Measurements from ENCODE around the gene KRT75. TPM values are rescaled to one million over a fixed set of nuclear protein-coding genes. Genes with fewer than 3 reads are reported as not detected.

Gene KRT75
- total and polyA plus RNA-seq, 8 donors = not detected

GRCh38 chr12:52469853-52470252 lies 35.7 kb upstream of the KRT75 start:
- H3K27ac ChIP-seq = no peak overlapping the region
- intact Hi-C loops (cut with DNase I; ENCODE audit: low total_unique reads) = no loop called here
- H3K36me3 ChIP-seq = no peaks in the 10 kb centered on the region
- H3K4me1 ChIP-seq = no peaks in the 10 kb centered on the region
- DNase-seq = no peak
- H3K4me3 ChIP-seq = no peak overlapping the region
- WGBS, 5 donors = 70 to 90% (median 81%) methylated on average over 4 of the region's 4 CpGs
- no peaks in the 10 kb centered on the region for H3K27me3 ChIP-seq
- no peaks in the 10 kb centered on the region for H3K9me3 ChIP-seq
- no peak for TF ChIP-seq EP300 (IDR thresholded peaks at IDR 0.05)
- no peak for TF ChIP-seq CTCF (IDR thresholded peaks at IDR 0.05)
- no peak for TF ChIP-seq POLR2AphosphoS5 (IDR thresholded peaks at IDR 0.05)
- TF ChIP-seq POLR2A (IDR thresholded peaks at IDR 0.05) = no peak

GRCh38 chr12:52464897-52465296 lies 30.7 kb upstream of the KRT75 start:
- intact Hi-C loops (cut with DNase I; ENCODE audit: low total_unique reads) = no loop called here
- Histone ChIP-seq H3K27ac (no peak overlapping the region), H3K36me3 (no peaks in the 10 kb centered on the region), H3K27me3 (no peaks in the 10 kb centered on the region), H3K4me3 (no peak overlapping the region), H3K9me3 (no peaks in the 10 kb centered on the region), H3K4me1 (no peaks in the 10 kb centered on the region)
- peak in 1 of 2 donors; percentile 31 for DNase-seq
- TF ChIP-seq POLR2AphosphoS5 (IDR thresholded peaks at IDR 0.05) (no peak), CTCF (IDR thresholded peaks at IDR 0.05) (no peak), EP300 (IDR thresholded peaks at IDR 0.05) (no peak), POLR2A (IDR thresholded peaks at IDR 0.05) (no peak)
- WGBS, 5 donors = 31 to 55% (median 44%) methylated on average over 2 of the region's 2 CpGs

- Histone ChIP-seq H3K27ac (no peak overlapping the region), H3K4me3 (no peak overlapping the region), H3K4me1 (no peaks in the 10 kb centered on the region), H3K27me3 (no peaks in the 10 kb centered on the region), H3K36me3 (no peaks in the 10 kb centered on the region), H3K9me3 (no peaks in the 10 kb centered on the region)
- WGBS, 5 donors = 59 to 72% (median 60%) methylated on average over 5 of the region's 5 CpGs
- DNase-seq = no peak
- intact Hi-C loops (cut with DNase I; ENCODE audit: low total_unique reads) = no loop called here
- TF ChIP-seq POLR2A (IDR thresholded peaks at IDR 0.05) = no peak
- TF ChIP-seq CTCF (IDR thresholded peaks at IDR 0.05) = no peak
- TF ChIP-seq EP300 (IDR thresholded peaks at IDR 0.05) = no peak
- TF ChIP-seq POLR2AphosphoS5 (IDR thresholded peaks at IDR 0.05) = no peak
Observed at GRCh38 chr12:52461693-52462092, 27.5 kb upstream of the KRT75 start.

GRCh38 chr12:52458861-52459260 lies 24.7 kb upstream of the KRT75 start:
- Histone ChIP-seq H3K27me3 (no peaks in the 10 kb centered on the region), H3K4me3 (no peak overlapping the region), H3K4me1 (no peaks in the 10 kb centered on the region), H3K9me3 (no peaks in the 10 kb centered on the region), H3K27ac (no peak overlapping the region), H3K36me3 (no peaks in the 10 kb centered on the region)
- TF ChIP-seq POLR2AphosphoS5 (IDR thresholded peaks at IDR 0.05) (no peak), CTCF (IDR thresholded peaks at IDR 0.05) (no peak), EP300 (IDR thresholded peaks at IDR 0.05) (no peak), POLR2A (IDR thresholded peaks at IDR 0.05) (no peak)
- intact Hi-C loops (cut with DNase I; ENCODE audit: low total_unique reads) = no loop called here
- 84 to 93% (median 87%) methylated on average over 5 of the region's 5 CpGs for WGBS, 5 donors
- no peak for DNase-seq

Data from stomach (tissue), 9 donors.